ENCODE measurements around the gene BACE2. TPM values are rescaled to one million over a fixed set of nuclear protein-coding genes. Genes with fewer than 3 reads are reported as not detected.

BACE2 gene
- total RNA-seq, 2 donors from 2014 or later, result 1.1 TPM

DNA sequence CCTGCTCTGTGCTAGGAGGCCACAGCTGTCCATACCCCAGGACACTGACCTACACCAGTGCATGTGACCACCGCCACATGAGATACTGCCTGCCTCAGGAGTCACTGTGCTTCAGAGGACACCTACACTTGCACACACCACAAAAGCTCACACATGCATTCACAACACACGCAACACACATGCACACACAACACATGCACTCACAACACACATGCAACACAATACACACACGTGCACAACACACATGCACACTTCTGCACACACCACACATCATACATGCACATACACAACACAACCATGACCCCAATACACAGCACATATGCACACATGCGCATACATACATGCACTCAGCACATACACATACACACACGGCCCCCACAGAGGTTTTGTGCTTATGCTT, 28.7 kb upstream of the BACE2 start:
- no peak overlapping the region for H3K27ac Mint-ChIP-seq
- no peaks in the 10 kb centered on the region for H3K36me3 Mint-ChIP-seq (ENCODE audit: insufficient read depth in 2 of 2)
- ATAC-seq (replicated peaks in 1 of 2), result no peak
- H3K27me3 Mint-ChIP-seq (ENCODE audit: low read depth), result peaks cover 21% of the 10 kb centered on the region
- DNase-seq, result no peak
- no peaks in the 10 kb centered on the region for H3K4me1 Mint-ChIP-seq (ENCODE audit: low read depth)
- no peak overlapping the region for H3K4me3 Mint-ChIP-seq
- no peaks in the 10 kb centered on the region for H3K9me3 Mint-ChIP-seq

DNA sequence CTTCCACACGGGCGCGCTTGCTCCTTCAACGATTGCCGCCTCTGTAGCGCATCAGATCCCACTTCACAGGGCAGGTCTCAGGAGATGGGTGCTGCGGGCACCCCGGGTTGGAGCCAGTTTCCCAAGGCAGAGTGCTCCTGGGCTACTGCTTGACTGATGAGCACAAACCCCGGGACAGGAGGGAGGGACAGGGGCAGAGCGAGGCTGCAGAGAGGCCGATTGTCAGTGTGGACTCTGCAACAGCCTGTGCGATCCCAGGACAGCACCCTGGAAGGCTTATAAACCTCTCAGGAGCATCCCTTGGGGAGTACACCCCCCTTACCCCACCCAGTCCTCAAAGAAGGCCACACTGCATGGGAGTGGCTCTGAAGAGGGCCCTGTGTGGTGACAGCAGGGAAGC, 28.0 kb upstream of the BACE2 start:
- peaks cover 18% of the 10 kb centered on the region for H3K27me3 Mint-ChIP-seq (ENCODE audit: low read depth)
- H3K36me3 Mint-ChIP-seq (ENCODE audit: insufficient read depth in 2 of 2), result no peaks in the 10 kb centered on the region
- H3K9me3 Mint-ChIP-seq, result no peaks in the 10 kb centered on the region
- ATAC-seq (replicated peaks in 1 of 2) (no peak), DNase-seq (no peak)
- H3K4me1 Mint-ChIP-seq (ENCODE audit: low read depth), result no peaks in the 10 kb centered on the region
- no peak overlapping the region for H3K27ac Mint-ChIP-seq
- no peak overlapping the region for H3K4me3 Mint-ChIP-seq

DNA sequence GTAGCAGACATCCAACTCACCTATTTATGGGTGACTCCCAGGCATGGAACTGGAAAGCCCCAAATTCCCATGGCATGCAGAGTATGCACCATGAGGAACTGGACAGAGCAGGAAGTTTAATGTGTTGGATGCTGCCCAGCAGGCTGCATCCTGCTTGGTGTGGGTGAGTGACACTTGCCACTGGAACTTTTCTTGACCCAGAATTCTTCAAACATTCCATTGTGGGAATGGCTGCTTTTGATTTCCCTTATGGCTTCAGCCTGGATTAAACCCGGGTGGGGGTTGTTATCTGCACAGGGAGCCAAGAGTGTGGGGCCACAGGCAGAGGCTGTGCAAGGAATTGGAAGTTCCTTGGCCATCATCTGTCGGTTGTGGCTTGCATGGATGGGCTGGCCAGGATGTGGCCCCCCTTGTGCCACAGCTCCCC, 26.9 kb upstream of the BACE2 start:
- Mint-ChIP-seq H3K4me1 (ENCODE audit: low read depth) (no peaks in the 10 kb centered on the region), H3K27ac (no peak overlapping the region)
- ATAC-seq (replicated peaks in 1 of 2), result no peak

DNA sequence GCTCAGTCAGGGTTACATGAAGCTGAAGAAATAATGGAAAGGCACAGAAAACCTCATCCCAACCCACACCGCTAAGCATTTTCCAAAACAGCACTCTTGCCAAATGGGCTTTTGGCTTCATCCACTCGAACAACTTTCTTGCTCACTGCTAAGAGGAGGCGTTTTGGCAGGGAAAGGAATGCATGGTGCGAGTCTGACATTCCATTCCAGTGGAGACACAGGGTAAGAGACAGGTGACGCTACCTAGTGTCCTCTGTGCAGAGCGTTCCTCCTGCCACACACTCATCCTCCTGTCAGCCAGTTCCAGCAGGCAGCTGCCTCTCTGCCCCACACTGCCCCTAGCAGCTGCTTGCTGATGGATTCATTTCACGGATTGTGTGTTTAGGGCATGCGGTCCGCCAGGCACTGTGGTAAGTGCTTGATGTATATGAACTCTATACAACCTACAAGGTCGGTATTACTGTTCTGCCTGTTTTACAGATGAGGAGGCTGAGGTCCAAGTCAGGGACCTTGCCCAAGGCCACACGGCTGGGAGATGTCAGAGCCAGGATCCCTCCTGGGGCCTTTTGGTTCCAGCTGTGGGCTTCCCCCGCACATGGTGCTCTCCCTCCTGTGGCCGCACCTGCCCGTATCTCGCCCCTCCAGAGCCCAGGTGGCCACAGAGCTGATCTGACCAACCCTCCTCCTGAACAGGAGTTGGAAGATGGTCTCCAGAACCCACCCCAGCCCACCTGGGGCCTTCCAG, 25.7 kb upstream of the BACE2 start:
- DNase-seq (no peak), ATAC-seq (replicated peaks in 1 of 2) (no peak)
- Mint-ChIP-seq H3K9me3 (no peaks in the 10 kb centered on the region), H3K27ac (no peak overlapping the region), H3K4me3 (no peak overlapping the region), H3K27me3 (ENCODE audit: low read depth) (peaks cover 12% of the 10 kb centered on the region), H3K36me3 (ENCODE audit: insufficient read depth in 2 of 2) (no peaks in the 10 kb centered on the region), H3K4me1 (ENCODE audit: low read depth) (no peaks in the 10 kb centered on the region)

More for the DNA sequence above, 26.9 kb upstream of the BACE2 start:
- Mint-ChIP-seq H3K36me3 (ENCODE audit: insufficient read depth in 2 of 2) (no peaks in the 10 kb centered on the region), H3K9me3 (no peaks in the 10 kb centered on the region), H3K27me3 (ENCODE audit: low read depth) (peaks cover 7% of the 10 kb centered on the region), H3K4me3 (no peak overlapping the region)
- DNase-seq, result no peak

DNA sequence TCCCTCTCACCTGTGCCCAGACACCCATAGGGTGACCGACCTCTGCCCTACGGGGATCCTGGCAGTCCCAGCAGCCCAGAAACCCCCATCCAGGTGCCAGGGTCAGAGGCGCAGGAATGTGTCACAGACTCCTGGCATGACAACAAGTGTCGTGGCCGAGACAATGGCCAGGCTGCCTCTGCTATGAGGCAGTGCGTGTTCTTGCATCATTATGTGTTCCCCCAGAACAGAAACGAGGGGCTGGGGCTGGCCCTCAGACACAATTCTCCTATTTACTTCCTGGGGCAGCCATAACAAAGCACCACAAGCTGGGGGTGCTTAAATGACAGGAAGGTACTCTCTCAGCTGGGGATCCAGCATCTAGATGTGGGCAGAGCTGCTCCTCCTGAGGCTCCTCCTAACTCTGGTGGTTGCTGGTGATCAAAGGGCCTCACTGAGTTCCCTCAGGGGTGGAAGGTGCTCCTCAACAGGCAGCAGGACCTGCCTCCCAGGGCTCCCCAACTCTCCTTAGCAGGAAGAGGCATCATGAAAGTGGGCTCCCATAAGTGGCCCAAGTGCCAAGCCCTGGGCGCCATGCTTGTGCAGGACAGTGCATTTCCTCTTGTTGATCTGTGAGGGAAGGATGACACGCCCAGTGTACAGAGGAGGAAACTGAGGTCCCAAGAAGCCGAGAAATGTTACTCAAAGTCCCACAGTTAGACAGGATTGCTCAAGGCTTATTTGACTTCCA, 24.2 kb upstream of the BACE2 start:
- H3K4me3 Mint-ChIP-seq, result no peak overlapping the region
- H3K27me3 Mint-ChIP-seq (ENCODE audit: low read depth), result peaks cover 9% of the 10 kb centered on the region
- H3K27ac Mint-ChIP-seq, result no peak overlapping the region
- no peaks in the 10 kb centered on the region for H3K9me3 Mint-ChIP-seq
- ATAC-seq (replicated peaks in 1 of 2) (no peak), DNase-seq (no peak)
- H3K36me3 Mint-ChIP-seq (ENCODE audit: insufficient read depth in 2 of 2), result no peaks in the 10 kb centered on the region
- no peaks in the 10 kb centered on the region for H3K4me1 Mint-ChIP-seq (ENCODE audit: low read depth)

DNA sequence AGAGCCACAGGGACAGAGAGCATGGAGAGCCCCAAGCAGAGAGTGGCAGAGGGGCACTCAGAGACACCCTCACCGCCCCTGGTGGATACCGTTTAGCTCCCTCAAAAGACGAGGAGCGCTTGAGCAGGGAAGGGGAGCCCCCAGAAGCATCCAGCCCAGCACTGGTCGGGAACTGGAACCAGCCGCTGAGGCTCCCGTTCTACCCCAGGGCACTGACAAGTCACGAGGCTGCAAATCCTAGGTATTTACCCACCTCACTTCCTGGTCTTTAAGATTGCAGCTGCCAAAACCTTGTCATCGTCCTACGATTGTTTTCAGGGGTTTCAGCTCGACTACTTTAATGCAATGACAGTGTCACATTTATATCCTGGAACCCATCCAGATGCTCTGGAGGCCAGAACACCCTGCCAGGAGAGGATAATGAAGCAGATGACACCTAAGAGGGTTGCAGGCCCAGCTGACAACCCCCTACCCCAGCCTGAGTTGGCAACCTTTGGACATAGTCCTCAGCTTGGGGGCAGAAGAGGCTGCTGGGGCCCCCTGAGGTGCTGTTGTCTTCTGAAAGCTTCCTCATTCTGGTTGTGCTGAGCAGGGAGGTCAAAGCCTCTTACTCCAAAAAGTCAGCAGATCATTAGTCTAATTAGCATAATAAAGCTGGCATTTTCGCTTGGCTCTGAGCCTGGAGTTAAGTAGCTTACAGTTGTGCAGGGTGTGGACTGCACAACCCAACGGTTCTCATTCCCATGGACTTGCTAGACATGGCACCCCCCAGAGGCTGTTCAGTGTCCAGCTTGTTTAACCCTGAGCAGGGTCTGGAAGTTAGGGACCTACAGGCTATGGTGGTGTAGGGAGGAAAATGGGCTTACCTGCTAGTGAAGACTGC, 20.6 kb upstream of the BACE2 start:
- DNase-seq, result no peak
- Mint-ChIP-seq H3K36me3 (ENCODE audit: insufficient read depth in 2 of 2) (no peaks in the 10 kb centered on the region), H3K27ac (no peak overlapping the region), H3K27me3 (ENCODE audit: low read depth) (peaks cover 10% of the 10 kb centered on the region), H3K9me3 (no peaks in the 10 kb centered on the region), H3K4me3 (no peak overlapping the region), H3K4me1 (ENCODE audit: low read depth) (no peaks in the 10 kb centered on the region)
- ATAC-seq (replicated peaks in 1 of 2), result no peak

DNA sequence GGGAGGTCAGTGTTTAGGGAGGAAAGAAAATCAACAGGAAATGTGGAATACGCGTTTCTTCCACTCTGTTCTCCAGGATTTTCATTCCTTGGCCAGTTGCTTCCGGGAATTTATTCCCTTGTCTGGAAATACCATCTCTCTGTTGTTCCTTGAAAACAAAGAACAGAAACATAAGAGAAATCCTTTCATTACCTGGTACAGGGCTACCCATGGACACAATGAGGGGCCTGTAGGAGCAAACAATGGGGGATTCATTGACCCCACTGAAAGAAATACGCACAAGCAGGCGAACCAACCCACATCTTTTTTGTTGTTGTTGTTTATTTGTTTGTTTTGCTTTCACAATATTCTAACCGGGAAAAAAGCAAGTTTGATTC, 20.0 kb upstream of the BACE2 start:
- no peak for DNase-seq
- no peak overlapping the region for H3K27ac Mint-ChIP-seq
- peaks cover 13% of the 10 kb centered on the region for H3K27me3 Mint-ChIP-seq (ENCODE audit: low read depth)
- H3K36me3 Mint-ChIP-seq (ENCODE audit: insufficient read depth in 2 of 2), result no peaks in the 10 kb centered on the region
- no peak overlapping the region for H3K4me3 Mint-ChIP-seq
- H3K4me1 Mint-ChIP-seq (ENCODE audit: low read depth), result no peaks in the 10 kb centered on the region
- no peak for ATAC-seq (replicated peaks in 1 of 2)
- H3K9me3 Mint-ChIP-seq, result no peaks in the 10 kb centered on the region

DNA sequence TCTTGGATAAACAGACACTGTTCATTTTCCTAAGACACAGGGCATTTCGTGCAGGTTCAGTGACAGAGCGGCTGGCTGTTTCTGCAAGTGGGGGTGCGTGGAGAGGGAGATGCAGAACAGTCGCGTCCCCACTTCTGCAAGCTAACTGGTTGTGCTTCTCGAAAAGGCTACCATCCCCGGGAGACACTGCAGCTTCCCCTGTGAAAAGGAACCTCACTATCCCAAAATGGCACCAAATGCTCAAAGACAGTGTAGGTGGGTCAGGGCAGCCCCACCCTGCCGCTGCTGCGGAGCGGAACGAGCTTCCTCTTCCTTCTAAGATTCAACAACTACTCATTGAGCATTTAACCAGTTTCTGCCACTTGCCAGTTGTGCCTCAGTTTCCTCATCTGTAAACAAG, 19.2 kb upstream of the BACE2 start:
- no peak for ATAC-seq (replicated peaks in 1 of 2)
- H3K27ac Mint-ChIP-seq, result no peak overlapping the region
- no peaks in the 10 kb centered on the region for H3K9me3 Mint-ChIP-seq
- H3K4me3 Mint-ChIP-seq, result no peak overlapping the region
- peaks cover 22% of the 10 kb centered on the region for H3K27me3 Mint-ChIP-seq (ENCODE audit: low read depth)
- no peaks in the 10 kb centered on the region for H3K4me1 Mint-ChIP-seq (ENCODE audit: low read depth)
- no peak for DNase-seq
- H3K36me3 Mint-ChIP-seq (ENCODE audit: insufficient read depth in 2 of 2), result no peaks in the 10 kb centered on the region

DNA sequence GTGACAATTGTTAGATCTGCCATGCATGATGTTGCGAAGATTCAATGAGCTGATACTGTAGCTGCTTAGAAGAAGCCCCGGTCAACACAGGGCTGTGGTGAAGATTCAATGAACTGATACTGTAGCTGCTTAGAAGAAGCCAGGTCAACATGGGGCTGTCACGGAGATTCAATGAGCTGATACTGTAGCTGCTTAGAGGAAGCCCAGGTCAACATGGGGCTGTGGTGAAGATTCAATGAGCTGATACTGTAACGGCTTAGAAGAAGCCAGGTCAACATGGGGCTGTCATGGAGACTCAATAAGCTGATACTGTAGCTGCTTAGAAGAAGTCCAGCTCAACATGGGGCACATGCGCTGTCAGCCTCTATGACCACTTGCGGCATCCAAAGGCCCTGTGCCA, 18.8 kb upstream of the BACE2 start:
- Mint-ChIP-seq H3K36me3 (ENCODE audit: insufficient read depth in 2 of 2) (no peaks in the 10 kb centered on the region), H3K4me1 (ENCODE audit: low read depth) (no peaks in the 10 kb centered on the region), H3K27me3 (ENCODE audit: low read depth) (peaks cover 26% of the 10 kb centered on the region), H3K27ac (no peak overlapping the region), H3K9me3 (no peaks in the 10 kb centered on the region), H3K4me3 (no peak overlapping the region)
- ATAC-seq (replicated peaks in 1 of 2) (no peak), DNase-seq (no peak)

DNA sequence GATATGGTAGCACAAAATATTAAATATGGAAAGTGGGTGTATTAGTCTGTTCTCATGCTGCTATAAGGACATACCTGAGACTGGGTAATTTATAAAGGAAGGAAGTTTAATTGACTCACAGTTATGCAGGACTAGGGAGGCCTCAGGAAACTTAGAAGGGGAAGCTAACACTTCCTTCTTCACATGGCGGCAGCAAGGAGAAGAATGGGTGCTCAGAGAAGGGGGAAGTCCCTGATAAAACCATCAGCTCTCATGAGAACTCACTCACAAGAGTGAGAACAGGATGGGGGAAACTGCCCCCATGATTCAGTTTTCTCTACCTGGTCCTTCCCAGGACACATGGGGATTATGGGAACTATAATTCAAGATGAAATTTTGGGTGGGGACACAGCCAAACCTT, 15.8 kb upstream of the BACE2 start:
- Mint-ChIP-seq H3K4me3 (no peak overlapping the region), H3K36me3 (ENCODE audit: insufficient read depth in 2 of 2) (no peaks in the 10 kb centered on the region), H3K27me3 (ENCODE audit: low read depth) (peaks cover 24% of the 10 kb centered on the region), H3K4me1 (ENCODE audit: low read depth) (no peaks in the 10 kb centered on the region), H3K9me3 (no peaks in the 10 kb centered on the region), H3K27ac (no peak overlapping the region)
- ATAC-seq (replicated peaks in 1 of 2), result no peak
- no peak for DNase-seq

DNA sequence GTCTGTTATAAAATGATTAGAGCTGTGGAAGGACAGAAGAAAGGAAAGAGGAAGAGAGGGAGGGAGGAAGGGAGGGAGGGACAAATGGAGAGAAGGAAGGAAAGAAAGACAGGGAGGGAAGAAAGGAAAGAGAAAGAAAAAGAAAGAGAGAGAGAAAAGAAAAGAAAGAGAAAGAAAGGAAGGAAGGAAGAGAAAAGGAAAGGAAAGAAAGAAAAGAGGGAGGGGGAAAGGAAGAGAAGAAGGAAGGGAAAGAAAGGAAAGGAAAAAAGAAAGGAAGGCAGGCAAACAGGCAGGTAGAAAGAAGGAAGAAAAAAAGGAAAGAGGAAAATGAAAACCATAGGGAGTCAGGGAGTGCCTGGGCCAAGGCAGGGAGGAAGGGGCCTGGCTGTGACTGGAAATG, 14.5 kb upstream of the BACE2 start:
- ATAC-seq (replicated peaks in 1 of 2) (no peak), DNase-seq (no peak)
- H3K27me3 Mint-ChIP-seq (ENCODE audit: low read depth), result peaks cover 23% of the 10 kb centered on the region
- peaks cover 0 to under 1% of the 10 kb centered on the region in 2 donors for H3K36me3 Mint-ChIP-seq (ENCODE audit: insufficient read depth in 2 of 2)
- peaks cover 1 to 2% of the 10 kb centered on the region in 2 donors for H3K9me3 Mint-ChIP-seq
- H3K27ac Mint-ChIP-seq, result no peak overlapping the region
- H3K4me1 Mint-ChIP-seq (ENCODE audit: low read depth), result no peaks in the 10 kb centered on the region
- no peak overlapping the region for H3K4me3 Mint-ChIP-seq

DNA sequence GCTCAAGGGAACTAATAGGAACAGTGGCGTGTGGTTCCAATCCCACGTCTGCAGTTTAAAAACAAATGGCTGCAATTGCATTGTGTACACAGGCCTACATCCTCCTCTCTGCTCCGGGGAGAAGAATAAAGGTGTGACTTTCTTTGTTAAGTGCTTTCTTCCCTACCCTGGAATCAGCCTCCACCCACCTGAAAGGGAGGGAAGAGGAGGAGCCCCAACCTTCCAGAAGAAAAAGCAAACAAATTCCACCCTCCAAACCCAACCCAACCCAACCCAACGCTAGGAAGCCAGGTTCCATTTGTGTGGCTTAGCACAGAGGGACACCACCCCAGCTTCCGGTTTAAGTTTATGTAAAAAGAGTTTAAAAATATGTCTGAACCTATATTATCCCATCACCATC, 11.8 kb upstream of the BACE2 start:
- no peak overlapping the region for H3K27ac Mint-ChIP-seq
- H3K4me1 Mint-ChIP-seq (ENCODE audit: low read depth), result no peaks in the 10 kb centered on the region
- H3K9me3 Mint-ChIP-seq, result peaks cover 4 to 5% of the 10 kb centered on the region in 2 donors
- peaks cover 27% of the 10 kb centered on the region for H3K27me3 Mint-ChIP-seq (ENCODE audit: low read depth)
- ATAC-seq (replicated peaks in 1 of 2) (no peak), DNase-seq (no peak)
- H3K36me3 Mint-ChIP-seq (ENCODE audit: insufficient read depth in 2 of 2), result peaks cover 3% of the 10 kb centered on the region in 2 donors
- no peak overlapping the region for H3K4me3 Mint-ChIP-seq

DNA sequence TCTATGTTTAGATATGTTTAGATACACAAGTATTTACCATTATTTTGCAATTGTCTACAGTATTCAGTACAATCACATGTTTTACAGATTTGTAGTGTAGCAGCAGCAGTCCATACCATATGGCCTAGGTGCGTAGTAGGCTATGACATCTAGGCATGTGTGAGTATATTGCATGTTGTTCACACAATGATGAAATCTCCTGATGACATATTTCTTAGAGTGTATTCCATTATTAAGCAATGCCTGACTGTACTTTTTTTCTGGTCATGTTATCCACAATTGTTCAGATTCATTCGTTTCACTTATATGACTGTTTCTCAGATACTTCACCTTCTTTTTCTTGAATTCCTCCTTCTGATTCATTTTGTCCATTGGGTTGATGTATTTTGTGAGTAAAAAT, 9.9 kb upstream of the BACE2 start:
- Mint-ChIP-seq H3K4me1 (ENCODE audit: low read depth) (no peaks in the 10 kb centered on the region), H3K27me3 (ENCODE audit: low read depth) (peaks cover 35% of the 10 kb centered on the region), H3K4me3 (no peak overlapping the region), H3K27ac (no peak overlapping the region), H3K9me3 (peaks cover 4 to 5% of the 10 kb centered on the region in 2 donors), H3K36me3 (ENCODE audit: insufficient read depth in 2 of 2) (peaks cover 3% of the 10 kb centered on the region in 2 donors)
- no peak for ATAC-seq (replicated peaks in 1 of 2)
- no peak for DNase-seq

Data from activated T-cell treated with anti-CD3 and anti-CD28 coated beads, Interleukin-2, amount 50 U/mL, for 72 hours (primary cell).